H1 (cell line): ENCODE measurements around the gene ADPRM.

Experiments
- CHD2 ChIP-seq: IDR thresholded peaks from 2 replicates; pipeline ENCODE4 v1.6.1; 2012; ENCODE audit warnings: low read length, improper control_type of control experiment
- POLR2AphosphoS5 ChIP-seq: IDR thresholded peaks from 2 replicates; pipeline ENCODE4 v1.6.1; 2011; ENCODE audit warnings: low read depth, low read length
- TF ChIP-seq, protein P1 (sequence below), 3 experiments: IDR thresholded peaks; 1 replicate in 2 of 3; 2 replicates in 1 of 3; pipeline versions ENCODE4 v1.5.1 to v1.6.1; 2011; ENCODE audit warnings: low read length in 3 of 3, mild to moderate bottlenecking in 3 of 3, inconsistent platforms in 2 of 3, low read depth in 1 of 3, moderate library complexity in 1 of 3; ENCODE audit not compliant: insufficient read depth in 1 of 3; ENCODE audit errors: control extremely low read depth in 1 of 3

DNA sequence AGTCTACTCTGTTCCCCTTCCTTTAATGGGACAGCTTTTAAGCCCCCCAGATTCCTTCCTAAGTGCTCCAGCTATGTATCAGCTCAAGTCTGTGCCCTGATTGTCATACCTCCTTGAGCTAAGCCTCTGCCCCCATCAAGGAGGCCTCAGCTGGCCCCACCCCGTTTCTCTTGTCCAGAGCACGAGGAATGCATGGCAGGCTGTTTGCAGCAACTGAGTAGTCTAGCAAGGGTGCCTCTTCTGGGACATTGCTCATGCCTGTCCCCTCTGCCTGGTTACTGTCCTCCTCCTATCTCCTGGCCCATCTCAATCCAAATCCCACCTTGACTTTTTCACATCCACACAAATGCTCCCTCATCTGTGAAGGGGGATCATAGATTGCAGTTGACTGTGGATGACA lies 60.3 kb downstream of the ADPRM start:
- TF ChIP-seq CHD2 (no peak), POLR2AphosphoS5 (no peak)
- TF ChIP-seq, protein P1, sequence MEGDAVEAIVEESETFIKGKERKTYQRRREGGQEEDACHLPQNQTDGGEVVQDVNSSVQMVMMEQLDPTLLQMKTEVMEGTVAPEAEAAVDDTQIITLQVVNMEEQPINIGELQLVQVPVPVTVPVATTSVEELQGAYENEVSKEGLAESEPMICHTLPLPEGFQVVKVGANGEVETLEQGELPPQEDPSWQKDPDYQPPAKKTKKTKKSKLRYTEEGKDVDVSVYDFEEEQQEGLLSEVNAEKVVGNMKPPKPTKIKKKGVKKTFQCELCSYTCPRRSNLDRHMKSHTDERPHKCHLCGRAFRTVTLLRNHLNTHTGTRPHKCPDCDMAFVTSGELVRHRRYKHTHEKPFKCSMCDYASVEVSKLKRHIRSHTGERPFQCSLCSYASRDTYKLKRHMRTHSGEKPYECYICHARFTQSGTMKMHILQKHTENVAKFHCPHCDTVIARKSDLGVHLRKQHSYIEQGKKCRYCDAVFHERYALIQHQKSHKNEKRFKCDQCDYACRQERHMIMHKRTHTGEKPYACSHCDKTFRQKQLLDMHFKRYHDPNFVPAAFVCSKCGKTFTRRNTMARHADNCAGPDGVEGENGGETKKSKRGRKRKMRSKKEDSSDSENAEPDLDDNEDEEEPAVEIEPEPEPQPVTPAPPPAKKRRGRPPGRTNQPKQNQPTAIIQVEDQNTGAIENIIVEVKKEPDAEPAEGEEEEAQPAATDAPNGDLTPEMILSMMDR (IDR thresholded peaks at IDR 0.05; ENCODE audit: control extremely low read depth in 1 of 3, insufficient read depth in 1 of 3, low read depth in 1 of 3, low read length in 3 of 3) = no peak
